GM18498 (cell line): ENCODE measurements around the gene FGF9.

Experiments
- ATAC-seq: cut with Tn5 transposase; IDR thresholded peaks from one replicate; pipeline ENCODE4 v1.9.1; 2021; ENCODE audit warnings: mild to moderate bottlenecking, moderate library complexity; ENCODE audit not compliant: unreplicated experiment

Gene FGF9

DNA sequence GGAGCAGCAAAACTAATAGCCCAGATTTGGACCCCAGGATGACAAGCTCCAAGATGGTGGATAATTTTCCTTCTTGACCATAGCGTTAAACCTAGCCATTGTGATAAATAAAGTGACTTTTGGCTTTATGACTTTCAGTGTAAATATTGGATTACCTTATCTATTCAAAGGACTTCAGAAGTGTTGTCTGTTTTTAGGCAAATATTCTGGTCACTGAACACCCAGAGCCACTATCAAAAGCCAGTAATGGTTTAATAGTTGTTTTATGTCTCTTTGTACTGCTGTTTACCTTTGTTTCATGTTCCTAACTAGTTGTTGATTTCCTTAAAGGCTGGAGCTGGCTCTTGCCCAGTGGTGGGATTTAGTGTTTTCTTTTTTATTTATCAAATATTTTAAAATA lies 81.6 kb downstream of the FGF9 start:
- ATAC-seq = no peak

DNA sequence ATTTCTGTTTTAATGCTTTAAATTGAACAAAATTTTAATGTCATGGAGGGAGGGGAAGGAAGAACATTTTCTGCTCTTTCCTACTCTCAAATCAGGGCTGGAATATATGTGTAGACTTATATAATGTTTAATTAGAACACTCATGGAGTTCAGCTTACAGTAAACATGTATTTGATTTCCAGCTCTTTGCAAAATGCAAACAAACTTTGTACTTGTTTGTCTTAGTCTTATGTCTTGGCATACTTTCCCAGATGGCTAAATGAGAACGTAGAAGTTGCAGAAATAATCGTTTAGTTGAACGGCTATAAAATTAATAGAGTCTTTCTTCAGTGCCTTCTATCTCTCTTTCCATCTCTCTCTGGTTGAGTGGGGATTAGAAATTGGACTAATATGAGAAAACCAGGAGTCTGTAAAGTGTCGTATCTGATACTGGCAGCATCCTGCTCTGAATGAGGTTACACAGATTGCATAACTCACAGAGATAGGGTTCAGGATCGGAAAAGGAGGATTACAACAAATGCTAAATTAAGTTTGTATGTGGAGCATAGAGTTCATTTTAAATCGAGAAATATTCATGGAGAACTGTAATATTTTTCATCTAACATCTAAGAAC lies 82.3 kb downstream of the FGF9 start:
- no peak for ATAC-seq
